ENCODE results near the gene OR13G1.

Gene OR13G1

GRCh38 chr1:247627951-247628350 lies 51.6 kb downstream of the OR13G1 start:
- no peak for TF ChIP-seq CTCF (IDR thresholded peaks at IDR 0.05; ENCODE audit: low read depth, low read length)
- no peak for TF ChIP-seq EZH2phosphoT487 (IDR thresholded peaks at IDR 0.05; ENCODE audit: low read depth)
- Histone ChIP-seq H4K20me1 (ENCODE audit: insufficient read depth, low read length) (no peaks in the 10 kb centered on the region), H3K27me3 (ENCODE audit: low read depth, low read length) (0 out of 2 replicates have a peak, but pooled peaks cover 4% of the 10 kb centered on the region), H2AFZ (ENCODE audit: low read depth, low read length) (no peak overlapping the region), H3K4me3 (ENCODE audit: low read length) (no peak overlapping the region), H3K27ac (ENCODE audit: low read length) (no peak overlapping the region), H3K4me1 (ENCODE audit: low read length) (no peaks in the 10 kb centered on the region), H3K4me2 (ENCODE audit: low read length) (no peak overlapping the region), H3K9me3 (ENCODE audit: insufficient read depth, low read length) (no peaks in the 10 kb centered on the region), H3K79me2 (ENCODE audit: low read length) (no peaks in the 10 kb centered on the region), H3K9ac (ENCODE audit: low read length) (no peak overlapping the region), H3K36me3 (replicated peaks; ENCODE audit: low read depth, low read length) (no peaks in the 10 kb centered on the region)
